ENCODE data around the gene ZNF576. TPM values are rescaled to one million over a fixed set of nuclear protein-coding genes. Genes with fewer than 3 reads are reported as not detected.

Gene ZNF576
- polyA plus RNA-seq, 1 donor from 2014 or later, result 11.9 TPM

DNA sequence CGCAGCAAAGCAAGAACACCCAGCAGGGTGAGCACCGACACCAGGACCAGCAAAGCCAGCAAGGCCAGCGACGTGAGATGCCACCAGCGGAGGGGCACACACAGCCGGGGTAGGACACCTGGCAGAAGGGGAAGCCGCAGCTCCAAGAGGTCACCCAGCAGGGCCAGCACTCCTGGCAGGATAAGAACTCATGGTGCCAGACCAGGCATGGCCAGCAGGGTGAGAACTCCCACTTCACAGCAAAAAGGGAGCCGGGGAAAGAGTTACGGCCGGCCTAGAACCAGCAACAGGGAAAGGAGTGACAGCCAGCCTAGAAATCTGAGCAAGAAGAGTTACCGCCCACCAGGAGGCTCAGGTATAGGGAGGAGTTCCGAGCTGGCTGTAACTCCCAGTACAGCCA lies 16.0 kb downstream of the ZNF576 start:
- TF ChIP-seq POLR2AphosphoS5 (IDR thresholded peaks at IDR 0.05), result no peak
- no peak for TF ChIP-seq EP300 (conservative IDR thresholded peaks at IDR 0.05; ENCODE audit: poor library complexity, severe bottlenecking)
- TF ChIP-seq, protein P1, sequence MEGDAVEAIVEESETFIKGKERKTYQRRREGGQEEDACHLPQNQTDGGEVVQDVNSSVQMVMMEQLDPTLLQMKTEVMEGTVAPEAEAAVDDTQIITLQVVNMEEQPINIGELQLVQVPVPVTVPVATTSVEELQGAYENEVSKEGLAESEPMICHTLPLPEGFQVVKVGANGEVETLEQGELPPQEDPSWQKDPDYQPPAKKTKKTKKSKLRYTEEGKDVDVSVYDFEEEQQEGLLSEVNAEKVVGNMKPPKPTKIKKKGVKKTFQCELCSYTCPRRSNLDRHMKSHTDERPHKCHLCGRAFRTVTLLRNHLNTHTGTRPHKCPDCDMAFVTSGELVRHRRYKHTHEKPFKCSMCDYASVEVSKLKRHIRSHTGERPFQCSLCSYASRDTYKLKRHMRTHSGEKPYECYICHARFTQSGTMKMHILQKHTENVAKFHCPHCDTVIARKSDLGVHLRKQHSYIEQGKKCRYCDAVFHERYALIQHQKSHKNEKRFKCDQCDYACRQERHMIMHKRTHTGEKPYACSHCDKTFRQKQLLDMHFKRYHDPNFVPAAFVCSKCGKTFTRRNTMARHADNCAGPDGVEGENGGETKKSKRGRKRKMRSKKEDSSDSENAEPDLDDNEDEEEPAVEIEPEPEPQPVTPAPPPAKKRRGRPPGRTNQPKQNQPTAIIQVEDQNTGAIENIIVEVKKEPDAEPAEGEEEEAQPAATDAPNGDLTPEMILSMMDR (IDR thresholded peaks at IDR 0.05; ENCODE audit: poor library complexity, severe bottlenecking), result no peak
- Histone ChIP-seq H3K9me3 (ENCODE audit: low read length) (no peaks in the 10 kb centered on the region), H3K9me2 (ENCODE audit: insufficient read depth, low read length) (no peaks in the 10 kb centered on the region), H3K4me3 (ENCODE audit: low read length) (no peak overlapping the region), H3K27me3 (ENCODE audit: insufficient read depth, low read depth, low read length) (no peaks in the 10 kb centered on the region), H3F3A (ENCODE audit: insufficient read depth, low read length, poor library complexity, severe bottlenecking) (no peaks in the 10 kb centered on the region), H3K36me3 (ENCODE audit: insufficient read depth, low read length) (peaks cover 5% of the 10 kb centered on the region), H3K27ac (ENCODE audit: low read length) (no peak overlapping the region), H2AFZ (ENCODE audit: low read depth, low read length) (no peak overlapping the region), H3K9ac (ENCODE audit: low read length) (no peak overlapping the region), H3K4me2 (ENCODE audit: low read length) (no peak overlapping the region), H3K79me2 (replicated peaks; ENCODE audit: insufficient read depth, low read length) (peaks cover 55% of the 10 kb centered on the region), H4K20me1 (ENCODE audit: insufficient read depth) (peaks cover 4% of the 10 kb centered on the region)

DNA sequence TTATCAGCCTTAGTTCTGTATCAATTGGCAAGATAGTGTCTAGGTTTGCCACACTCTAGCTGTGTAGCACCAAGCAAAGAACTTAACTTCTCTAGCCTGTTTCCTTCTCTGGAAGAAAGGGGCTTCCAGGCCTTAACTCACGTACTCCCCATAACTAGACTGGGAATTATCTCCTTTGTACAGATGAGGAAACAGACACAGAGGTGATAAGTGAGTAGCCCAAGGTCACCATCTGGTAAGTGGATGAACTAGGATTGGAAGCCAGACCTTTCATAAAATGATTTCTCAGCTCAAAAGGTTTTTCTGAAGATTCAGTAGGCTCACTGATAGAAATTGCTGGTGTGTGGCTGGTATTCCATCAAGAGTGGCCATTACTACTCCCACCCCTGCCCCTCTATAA lies 19.9 kb downstream of the ZNF576 start:
- Histone ChIP-seq H3K27ac (ENCODE audit: low read length) (no peak overlapping the region), H3K4me3 (ENCODE audit: low read length) (no peak overlapping the region), H3F3A (ENCODE audit: insufficient read depth, low read length, poor library complexity, severe bottlenecking) (peaks cover 9% of the 10 kb centered on the region), H3K9ac (ENCODE audit: low read length) (no peak overlapping the region), H3K27me3 (ENCODE audit: insufficient read depth, low read depth, low read length) (no peaks in the 10 kb centered on the region), H3K9me2 (ENCODE audit: insufficient read depth, low read length) (no peaks in the 10 kb centered on the region), H3K4me2 (ENCODE audit: low read length) (no peak overlapping the region), H2AFZ (ENCODE audit: low read depth, low read length) (no peak overlapping the region), H3K9me3 (ENCODE audit: low read length) (no peaks in the 10 kb centered on the region), H4K20me1 (ENCODE audit: insufficient read depth) (peaks cover 4% of the 10 kb centered on the region), H3K36me3 (ENCODE audit: insufficient read depth, low read length) (peaks cover 5% of the 10 kb centered on the region), H3K79me2 (replicated peaks; ENCODE audit: insufficient read depth, low read length) (peaks cover 69% of the 10 kb centered on the region)
- TF ChIP-seq SMC3 (conservative IDR thresholded peaks at IDR 0.05; ENCODE audit: poor library complexity) (no peak), RAD21 (conservative IDR thresholded peaks at IDR 0.05) (no peak), POLR2AphosphoS5 (IDR thresholded peaks at IDR 0.05) (no peak), EZH2 (IDR thresholded peaks at IDR 0.05; ENCODE audit: borderline replicate concordance, insufficient read depth, low read length, poor library complexity, severe bottlenecking) (no peak), EP300 (conservative IDR thresholded peaks at IDR 0.05; ENCODE audit: poor library complexity, severe bottlenecking) (no peak), MXI1 (conservative IDR thresholded peaks at IDR 0.05; ENCODE audit: poor library complexity, severe bottlenecking) (no peak), TAF1 (IDR thresholded peaks at IDR 0.05; ENCODE audit: low read depth) (no peak)
- TF ChIP-seq, protein P1 (IDR thresholded peaks at IDR 0.05; ENCODE audit: poor library complexity, severe bottlenecking), result no peak
- TF ChIP-seq, protein P2, sequence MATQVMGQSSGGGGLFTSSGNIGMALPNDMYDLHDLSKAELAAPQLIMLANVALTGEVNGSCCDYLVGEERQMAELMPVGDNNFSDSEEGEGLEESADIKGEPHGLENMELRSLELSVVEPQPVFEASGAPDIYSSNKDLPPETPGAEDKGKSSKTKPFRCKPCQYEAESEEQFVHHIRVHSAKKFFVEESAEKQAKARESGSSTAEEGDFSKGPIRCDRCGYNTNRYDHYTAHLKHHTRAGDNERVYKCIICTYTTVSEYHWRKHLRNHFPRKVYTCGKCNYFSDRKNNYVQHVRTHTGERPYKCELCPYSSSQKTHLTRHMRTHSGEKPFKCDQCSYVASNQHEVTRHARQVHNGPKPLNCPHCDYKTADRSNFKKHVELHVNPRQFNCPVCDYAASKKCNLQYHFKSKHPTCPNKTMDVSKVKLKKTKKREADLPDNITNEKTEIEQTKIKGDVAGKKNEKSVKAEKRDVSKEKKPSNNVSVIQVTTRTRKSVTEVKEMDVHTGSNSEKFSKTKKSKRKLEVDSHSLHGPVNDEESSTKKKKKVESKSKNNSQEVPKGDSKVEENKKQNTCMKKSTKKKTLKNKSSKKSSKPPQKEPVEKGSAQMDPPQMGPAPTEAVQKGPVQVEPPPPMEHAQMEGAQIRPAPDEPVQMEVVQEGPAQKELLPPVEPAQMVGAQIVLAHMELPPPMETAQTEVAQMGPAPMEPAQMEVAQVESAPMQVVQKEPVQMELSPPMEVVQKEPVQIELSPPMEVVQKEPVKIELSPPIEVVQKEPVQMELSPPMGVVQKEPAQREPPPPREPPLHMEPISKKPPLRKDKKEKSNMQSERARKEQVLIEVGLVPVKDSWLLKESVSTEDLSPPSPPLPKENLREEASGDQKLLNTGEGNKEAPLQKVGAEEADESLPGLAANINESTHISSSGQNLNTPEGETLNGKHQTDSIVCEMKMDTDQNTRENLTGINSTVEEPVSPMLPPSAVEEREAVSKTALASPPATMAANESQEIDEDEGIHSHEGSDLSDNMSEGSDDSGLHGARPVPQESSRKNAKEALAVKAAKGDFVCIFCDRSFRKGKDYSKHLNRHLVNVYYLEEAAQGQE (IDR thresholded peaks at IDR 0.05; ENCODE audit: borderline replicate concordance), result no peak
